Heart right ventricle (tissue), 16 donors: ENCODE results near the gene GRAMD2A. TPM values are rescaled to one million over a fixed set of nuclear protein-coding genes. Genes with fewer than 3 reads are reported as not detected.
A peak's percentile ranks its signal among the peaks of the same experiment; 100 is the strongest.

Experiments used
- ATAC-seq, 8 donors: fragments of 200-7000 bp; cut with Tn5 transposase; one replicate each; pipeline ENCODE4 v1.9.1; 2020; ENCODE audit warnings: mild to moderate bottlenecking in 8 of 8, moderate library complexity in 8 of 8, moderate number of reproducible peaks in 1 of 8
- DNase-seq, 2 donors: peaks; one replicate each; pipeline ENCODE4 v3.0.0-alpha.2; 2020
- H3K27ac ChIP-seq, 10 donors: fragments of 200-600 bp; sonication (generic) in 2 of 10; one replicate each; pipeline versions ENCODE4 v1.5.0 to v1.8.0; 2020 to 2022; ENCODE audit warnings: mild to moderate bottlenecking in 3 of 10
- H3K27me3 ChIP-seq, 7 donors: fragments of 200-600 bp; one replicate each; pipeline ENCODE4 v1.8.0; 2021 to 2022; ENCODE audit warnings: mild to moderate bottlenecking in 2 of 7
- H3K36me3 ChIP-seq, 9 donors: fragments of 200-600 bp; sonication (generic) in 1 of 9; one replicate each; pipeline versions ENCODE4 v1.5.0 to v1.8.0; 2020 to 2022; ENCODE audit warnings: mild to moderate bottlenecking in 2 of 9
- H3K4me1 ChIP-seq, 9 donors: fragments of 200-600 bp; sonication (generic) in 1 of 9; one replicate each; pipeline versions ENCODE4 v1.5.0 to v1.8.0; 2020 to 2022; ENCODE audit warnings: mild to moderate bottlenecking in 4 of 9
- H3K4me3 ChIP-seq, 10 donors: fragments of 200-600 bp; sonication (generic) in 2 of 10; one replicate each; pipeline versions ENCODE4 v1.5.0 to v1.8.0; 2020 to 2022; ENCODE audit warnings: mild to moderate bottlenecking in 7 of 10, moderate library complexity in 2 of 10
- H3K9me3 ChIP-seq, 11 donors: fragments of 200-600 bp in 10 of 11; sonication (generic) in 2 of 11; one replicate each; pipeline versions ENCODE4 v1.5.0 to v1.8.0; 2013 to 2022; ENCODE audit warnings: mild to moderate bottlenecking in 2 of 11, control low read depth in 1 of 11, moderate library complexity in 1 of 11
- CTCF ChIP-seq, 9 donors: fragments of 200-600 bp; sonication (generic) in 2 of 9; IDR thresholded peaks; one replicate each; pipeline versions ENCODE4 v1.5.0 to v1.8.0; 2021 to 2022; ENCODE audit warnings: antibody characterized with exemption in 9 of 9, mild to moderate bottlenecking in 5 of 9, moderate library complexity in 1 of 9
- WGBS, 2 donors: extraction: QIAGEN DNeasy Blood & Tissue Kit; methylation state at CpG; one replicate each; pipeline ENCODE4 v1.1.7; 2013; ENCODE audit warnings: inconsistent platforms in 1 of 2; 5-methylcytosine and 5-hydroxymethylcytosine counted together
- intact Hi-C, 10 donors: fragments of 100-400 bp; cut with DNase I; formaldehyde crosslinking; loops; one replicate each; pipeline versions ENCODE4 v1.11.1 to v1.14.2; 2022
- polyA plus RNA-seq, 2 donors: library from polyadenylated mRNA; stranded (reverse); fragments of 200-250 nt; gene quantifications; one replicate each; pipeline ENCODE4 v1.2.3, GENCODE V29; 2013
- total RNA-seq, 10 donors: library from RNA; stranded (reverse); fragmentation: NEBNext Ultra II Directional in 3 of 10; extraction: Animal tissue kit (Norgen Biotek cat#: 25700) in 3 of 10; gene quantifications; one replicate each; pipeline versions ENCODE4 v1.2.1 to v1.2.4, GENCODE V29; 2021 to 2023
- donor health status: Arrhythmogenic right ventricular cardiomyopathy.
- donor health status: ischemic (EF 13 %, LVEDD 7.1; RV severe dilation, severe dysfunction).
- donor health status: healthy with polysubstance abuse.
- donor health status: DM: no; HTN: yes; CAD: no.
- donor health status: DM: no; HTN: no; CAD: no.
- donor health status: ischemic (EF 25% LVEDD 6.9; RV normal size, moderate dysfunction).
- donor health status: ischemic (EF 25% LVEDD 5.7; RV mildly dilated, moderate dysfunction).
- donor health status: healthy.
- donor health status: DM: yes; HTN: yes; CAD: no.
- donor health status: Ischemic cardiomyopathy.
- donor health status: ischemic (EF 35%, LVEDD 5.7; RV mildly dilated, moderate dysfunction).
- donor health status: nonischemic (EF 11% LVEDD 7.7; RV severe dilation, severe dysfunction).
- donor health status: DM: yes; HTN: yes; CAD: no.
- donor health status: PGD.
- donor health status: ischemic (EF 29% LVEDD 5.4; RV normal size, mild dysfunction).
- donor health status: nonischemic (EF 23%, LVEDD 6.1; RV moderate dilation, normal function).

GRAMD2A gene
- total and polyA plus RNA-seq, 12 donors = 0.06 to 0.20 TPM; not detected in 10

- no peaks in the 10 kb centered on the region for H3K36me3 ChIP-seq
- intact Hi-C loops = loop anchor here in 1 of 10 donors (10.0 kb wide), 1 partner anchor 72 kb away; no protein-coding TSS in a partner anchor
- peak overlapping the region; percentile 88 to 99 (median 98) for H3K27ac ChIP-seq
- ATAC-seq (peak; percentile 0 to 29 (median 14)), DNase-seq (peak in 1 of 2 donors; percentile 45)
- H3K27me3 ChIP-seq = no peaks in the 10 kb centered on the region
- no peaks in the 10 kb centered on the region for H3K9me3 ChIP-seq
- 1% methylated on average over 24 of the region's 24 CpGs for WGBS, 2 donors
- H3K4me1 ChIP-seq = peaks cover 2 to 54% (median 30%) of the 10 kb centered on the region in 9 donors
- no peak for TF ChIP-seq CTCF (IDR thresholded peaks at IDR 0.05)
- H3K4me3 ChIP-seq = peak overlapping the region; percentile 74 to 98 (median 92)
Measured at GRCh38 chr15:72116731-72117485, 80.7 kb downstream of the GRAMD2A start.

- DNase-seq = no peak
Measured at GRCh38 chr15:72113347-72114031, 84.1 kb downstream of the GRAMD2A start.

GRCh38 chr15:72112805-72113204, 84.8 kb downstream of the GRAMD2A start:
- DNase-seq (no peak), ATAC-seq (no peak)
- H3K9me3 ChIP-seq = no peaks in the 10 kb centered on the region
- H3K27ac ChIP-seq = peak overlapping the region in 1 of 10 donors; percentile 23
- H3K36me3 ChIP-seq = no peaks in the 10 kb centered on the region
- intact Hi-C loops = loop anchor here in 1 of 10 donors (10.0 kb wide), 1 partner anchor 68 kb away; no protein-coding TSS in a partner anchor
- no peak for TF ChIP-seq CTCF (IDR thresholded peaks at IDR 0.05)
- H3K4me3 ChIP-seq = no peak overlapping the region
- peaks cover 4 to 52% (median 26%) of the 10 kb centered on the region in 9 donors for H3K4me1 ChIP-seq
- no peaks in the 10 kb centered on the region for H3K27me3 ChIP-seq

More at GRCh38 chr15:72113347-72114031, 84.1 kb downstream of the GRAMD2A start:
- no peaks in the 10 kb centered on the region for H3K36me3 ChIP-seq
- peaks cover 4 to 46% (median 22%) of the 10 kb centered on the region in 9 donors for H3K4me1 ChIP-seq
- ATAC-seq = no peak
- H3K9me3 ChIP-seq = no peaks in the 10 kb centered on the region
- no peak for TF ChIP-seq CTCF (IDR thresholded peaks at IDR 0.05)
- 75 to 80% methylated on average over 4 of the region's 4 CpGs for WGBS, 2 donors
- intact Hi-C loops = loop anchor here in 1 of 10 donors (10.0 kb wide), 1 partner anchor 69 kb away; no protein-coding TSS in a partner anchor
- no peak overlapping the region for H3K27ac ChIP-seq
- H3K27me3 ChIP-seq = no peaks in the 10 kb centered on the region
- no peak overlapping the region for H3K4me3 ChIP-seq

- 49 to 60% methylated on average over 2 of the region's 2 CpGs for WGBS, 2 donors
- no peaks in the 10 kb centered on the region for H3K9me3 ChIP-seq
- no peaks in the 10 kb centered on the region for H3K36me3 ChIP-seq
- DNase-seq (no peak), ATAC-seq (peak in 1 of 8 donors; percentile 53)
- H3K27me3 ChIP-seq = no peaks in the 10 kb centered on the region
- no peak overlapping the region for H3K4me3 ChIP-seq
- TF ChIP-seq CTCF (IDR thresholded peaks at IDR 0.05) = no peak
- H3K27ac ChIP-seq = peak overlapping the region in 1 of 10 donors; percentile 23
- intact Hi-C loops = loop anchor here in 1 of 10 donors (10.0 kb wide), 1 partner anchor 67 kb away; no protein-coding TSS in a partner anchor
- H3K4me1 ChIP-seq = peaks cover 4 to 59% (median 26%) of the 10 kb centered on the region in 9 donors
Measured at GRCh38 chr15:72112116-72112515, 85.5 kb downstream of the GRAMD2A start.
